ENCODE data around the gene ATRN.

ATRN gene

GRCh38 chr20:3696745-3697587 lies 226.1 kb downstream of the ATRN start:
- DNase-seq (ENCODE audit: low read depth): no peak

- no peak for DNase-seq (ENCODE audit: low read depth)
These were observed 226.9 kb downstream of the ATRN start for GRCh38 chr20:3697588-3698305.

GRCh38 chr20:3698591-3699001 lies 227.8 kb downstream of the ATRN start:
- DNase-seq (ENCODE audit: low read depth): no peak

DNA sequence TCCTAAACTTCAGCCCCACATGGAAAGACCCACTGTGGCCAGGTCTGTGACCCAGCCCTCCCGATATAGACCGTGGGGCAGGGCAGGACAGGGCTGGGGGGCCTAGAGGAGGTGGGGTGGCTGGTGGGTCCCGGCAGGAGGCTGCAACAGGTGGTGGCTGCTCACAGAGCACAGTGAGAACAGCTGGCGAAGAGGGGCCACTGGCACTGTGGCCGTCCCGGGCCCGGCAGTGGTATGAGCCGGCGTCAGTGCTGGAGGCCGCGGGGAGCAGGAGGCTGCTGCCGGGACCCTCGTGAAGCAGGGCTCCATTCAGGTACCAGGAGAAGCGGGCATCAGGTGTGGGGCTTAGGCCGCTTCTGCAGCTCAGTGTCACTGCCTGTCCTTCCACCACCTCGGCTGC lies 228.2 kb downstream of the ATRN start:
- no peak for DNase-seq (ENCODE audit: low read depth)

Data from GM04504 (cell line).